Neuronal stem cell (in vitro differentiated cells): Measurements from ENCODE around the gene RFX1.

Experiments
- DNase-seq: peaks from one replicate; pipeline ENCODE4 v3.0.0-alpha.2; 2013; ENCODE audit warnings: low spot score
- H2AFZ ChIP-seq: one replicate; pipeline ENCODE4 v1.6.1; 2013; ENCODE audit warnings: mild to moderate bottlenecking, low read length, inconsistent platforms
- H2AK5ac ChIP-seq: 2 replicates; pipeline ENCODE4 v1.6.1; 2013; ENCODE audit warnings: low read depth, mild to moderate bottlenecking, inconsistent platforms, low read length, moderate library complexity, mixed read lengths
- H2BK120ac ChIP-seq: 2 replicates; pipeline ENCODE4 v1.6.1; 2013; ENCODE audit warnings: low read depth, mild to moderate bottlenecking, inconsistent platforms, low read length, moderate library complexity, mixed read lengths
- H2BK12ac ChIP-seq: one replicate; pipeline ENCODE4 v1.6.1; 2013; ENCODE audit warnings: low read length, inconsistent platforms
- H2BK15ac ChIP-seq: 2 replicates; pipeline ENCODE4 v1.6.1; 2013; ENCODE audit warnings: mild to moderate bottlenecking, low read length, inconsistent platforms, mixed read lengths
- H2BK5ac ChIP-seq: one replicate; pipeline ENCODE4 v1.6.1; 2013; ENCODE audit warnings: inconsistent platforms, mild to moderate bottlenecking, low read length, moderate library complexity
- H3K14ac ChIP-seq: one replicate; pipeline ENCODE4 v1.6.1; 2013; ENCODE audit warnings: low read length, inconsistent platforms
- H3K18ac ChIP-seq: 2 replicates; pipeline ENCODE4 v1.6.1; 2013; ENCODE audit warnings: low read length, inconsistent platforms
- H3K23ac ChIP-seq: 2 replicates; pipeline ENCODE4 v1.6.1; 2013; ENCODE audit warnings: low read depth, mild to moderate bottlenecking, mixed read lengths, low read length, inconsistent platforms; ENCODE audit not compliant: poor library complexity
- H3K27ac ChIP-seq: replicated peaks from 3 replicates; pipeline ENCODE4 v1.5.1; 2013; ENCODE audit warnings: low read length, inconsistent platforms
- H3K27me3 ChIP-seq, 3 experiments: 2 replicates each; pipeline ENCODE4 v1.6.1; 2013; ENCODE audit warnings: low read length in 3 of 3, mild to moderate bottlenecking in 2 of 3, inconsistent platforms in 1 of 3, low read depth in 1 of 3, mixed read lengths in 1 of 3, moderate library complexity in 1 of 3; ENCODE audit not compliant: control insufficient read depth in 3 of 3, insufficient read depth in 3 of 3
- H3K36me3 ChIP-seq, 2 donors: replicated peaks in 1 of 2; 2 replicates each; pipeline ENCODE4 v1.6.1; 2013; ENCODE audit warnings: low read length in 2 of 2; ENCODE audit not compliant: control insufficient read depth in 2 of 2, insufficient read depth in 2 of 2
- H3K4ac ChIP-seq: 2 replicates; pipeline ENCODE4 v1.6.1; 2013; ENCODE audit warnings: inconsistent platforms, mild to moderate bottlenecking, low read length, moderate library complexity
- H3K4me1 ChIP-seq, 2 donors: 1 replicate in 1 of 2; 2 replicates in 1 of 2; pipeline ENCODE4 v1.6.1; 2013; ENCODE audit warnings: low read length in 2 of 2, low read depth in 1 of 2; ENCODE audit not compliant: control insufficient read depth in 2 of 2, insufficient read depth in 1 of 2
- H3K4me2 ChIP-seq: one replicate; pipeline ENCODE4 v1.6.1; 2013; ENCODE audit warnings: mild to moderate bottlenecking, low read length, inconsistent platforms; ENCODE audit not compliant: insufficient read depth, poor library complexity, severe bottlenecking
- H3K4me3 ChIP-seq, 2 donors: 2 replicates each; pipeline ENCODE4 v1.5.1; 2013; ENCODE audit warnings: low read length in 2 of 2, mild to moderate bottlenecking in 2 of 2, inconsistent platforms in 1 of 2, moderate library complexity in 1 of 2
- H3K79me1 ChIP-seq: one replicate; pipeline ENCODE4 v1.6.1; 2013; ENCODE audit warnings: low read depth, mild to moderate bottlenecking, inconsistent platforms, low read length, moderate library complexity
- H3K9ac ChIP-seq: one replicate; pipeline ENCODE4 v1.6.1; 2013; ENCODE audit warnings: mild to moderate bottlenecking, low read depth, low read length, inconsistent platforms; ENCODE audit not compliant: poor library complexity
- H3K9me3 ChIP-seq, 2 donors: replicated peaks in 1 of 2; 2 replicates each; pipeline versions ENCODE3 to v1.6.1; 2013; ENCODE audit warnings: low read length in 2 of 2, mild to moderate bottlenecking in 2 of 2, inconsistent platforms in 1 of 2, low read depth in 1 of 2, mixed read lengths in 1 of 2, moderate library complexity in 1 of 2; ENCODE audit not compliant: control insufficient read depth in 2 of 2, insufficient read depth in 1 of 2
- H4K8ac ChIP-seq: one replicate; pipeline ENCODE4 v1.6.1; 2013; ENCODE audit warnings: low read depth, mild to moderate bottlenecking, inconsistent platforms, low read length, moderate library complexity
- H4K91ac ChIP-seq: one replicate; pipeline ENCODE4 v1.6.1; 2013; ENCODE audit warnings: low read length, low read depth, mild to moderate bottlenecking, inconsistent platforms; ENCODE audit not compliant: poor library complexity
- WGBS, 2 donors: extraction: QIAGEN DNeasy Blood & Tissue Kit; methylation state at CpG; one replicate each; pipeline ENCODE4 v1.1.7; 2013; ENCODE audit warnings: missing lambda C conversion rate in 2 of 2, mixed read lengths in 1 of 2; ENCODE audit not compliant: insufficient read length in 2 of 2, insufficient replicate concordance in 1 of 2; ENCODE audit errors: extremely low coverage in 2 of 2; 5-methylcytosine and 5-hydroxymethylcytosine counted together

RFX1 gene

DNA sequence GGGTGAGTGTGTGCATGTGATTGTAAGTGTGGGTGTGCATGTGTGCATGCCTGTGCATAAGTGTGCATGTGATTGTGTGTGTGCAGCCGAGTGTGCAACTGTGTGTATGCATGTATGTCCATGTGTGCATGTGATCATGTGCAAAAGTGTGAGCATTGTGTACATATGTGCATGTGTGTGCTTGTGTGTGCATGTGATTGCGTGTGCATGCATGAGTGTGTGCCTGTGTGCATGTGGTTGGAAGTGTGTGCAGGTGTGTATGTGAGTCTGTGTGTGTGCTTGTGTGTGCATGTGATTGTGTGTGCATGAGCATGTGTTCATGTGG, 71.4 kb downstream of the RFX1 start:
- H3K27ac ChIP-seq = no peak overlapping the region
- H2BK12ac ChIP-seq = no peak overlapping the region
- no peak for DNase-seq
- no peaks in the 10 kb centered on the region for H3K9me3 ChIP-seq
- H3K23ac ChIP-seq = peak overlapping the region; percentile 77
- no peaks in the 10 kb centered on the region for H3K79me1 ChIP-seq
- H3K4me3 ChIP-seq = peak overlapping the region in 1 of 2 donors; percentile 62
- no peak overlapping the region for H2AK5ac ChIP-seq
- no peak overlapping the region for H2BK120ac ChIP-seq
- no peak overlapping the region for H3K4me2 ChIP-seq
- no peak overlapping the region for H4K8ac ChIP-seq
- no CpG with 5 or more reads among the region's 2 CpGs for WGBS, 2 donors
- H4K91ac ChIP-seq = no peak overlapping the region
- H3K4me1 ChIP-seq = peaks cover 20 to 21% of the 10 kb centered on the region in 2 donors
- H3K4ac ChIP-seq = no peak overlapping the region
- no peak overlapping the region for H2BK15ac ChIP-seq
- H2BK5ac ChIP-seq = no peak overlapping the region
- H3K27me3 ChIP-seq = peaks cover 0 to 2% (median 0%) of the 10 kb centered on the region in 3 experiments
- H3K36me3 ChIP-seq = peaks cover 6 to 7% of the 10 kb centered on the region in 2 donors
- no peak overlapping the region for H2AFZ ChIP-seq
- peak overlapping the region; percentile 78 for H3K9ac ChIP-seq
- peak overlapping the region; percentile 1 for H3K14ac ChIP-seq
- peak overlapping the region; percentile 2 for H3K18ac ChIP-seq

DNA sequence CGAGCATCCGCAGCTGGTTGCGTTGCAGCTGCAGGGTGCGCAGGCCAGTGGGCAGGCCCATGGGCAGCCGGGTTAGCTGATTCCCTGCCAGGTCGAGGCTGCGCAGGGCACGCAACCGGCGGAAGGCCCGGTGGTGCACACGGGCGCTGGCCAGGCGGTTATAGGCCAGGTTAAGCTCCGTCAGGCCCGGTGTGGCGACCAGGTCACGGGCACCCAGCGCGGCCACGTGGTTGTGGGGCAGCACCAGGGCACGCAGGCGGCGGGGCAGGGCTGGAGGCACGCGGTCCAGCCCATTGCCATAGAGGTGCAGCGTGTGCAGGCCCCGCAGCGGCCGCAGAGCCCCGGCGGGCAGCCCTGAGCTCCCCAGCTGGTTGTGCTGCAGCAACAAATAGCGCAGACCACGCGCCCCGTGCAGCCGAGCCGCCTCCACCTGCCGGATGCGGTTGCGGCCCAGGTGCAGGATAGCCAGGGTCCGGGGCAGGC, 73.2 kb downstream of the RFX1 start:
- Histone ChIP-seq H3K4me2 (no peak overlapping the region), H3K23ac (peak overlapping the region; percentile 80), H2BK15ac (no peak overlapping the region), H3K79me1 (no peaks in the 10 kb centered on the region), H2AK5ac (peak overlapping the region; percentile 56), H3K27ac (no peak overlapping the region), H4K91ac (no peak overlapping the region), H4K8ac (no peak overlapping the region), H3K9me3 (no peaks in the 10 kb centered on the region), H2BK12ac (peak overlapping the region; percentile 41), H3K4me1 (peaks cover 19 to 20% of the 10 kb centered on the region in 2 donors), H3K36me3 (peaks cover 12 to 13% of the 10 kb centered on the region in 2 donors), H3K18ac (peak overlapping the region; percentile 83), H3K14ac (peak overlapping the region; percentile 56), H3K4ac (no peak overlapping the region), H2AFZ (no peak overlapping the region), H3K4me3 (no peak overlapping the region), H3K27me3 (peaks cover 0 to 2% (median 0%) of the 10 kb centered on the region in 3 experiments), H2BK120ac (no peak overlapping the region), H3K9ac (peak overlapping the region; percentile 77), H2BK5ac (peak overlapping the region; percentile 78)
- DNase-seq = no peak
- no CpG with 5 or more reads among the region's 42 CpGs for WGBS, 2 donors

DNA sequence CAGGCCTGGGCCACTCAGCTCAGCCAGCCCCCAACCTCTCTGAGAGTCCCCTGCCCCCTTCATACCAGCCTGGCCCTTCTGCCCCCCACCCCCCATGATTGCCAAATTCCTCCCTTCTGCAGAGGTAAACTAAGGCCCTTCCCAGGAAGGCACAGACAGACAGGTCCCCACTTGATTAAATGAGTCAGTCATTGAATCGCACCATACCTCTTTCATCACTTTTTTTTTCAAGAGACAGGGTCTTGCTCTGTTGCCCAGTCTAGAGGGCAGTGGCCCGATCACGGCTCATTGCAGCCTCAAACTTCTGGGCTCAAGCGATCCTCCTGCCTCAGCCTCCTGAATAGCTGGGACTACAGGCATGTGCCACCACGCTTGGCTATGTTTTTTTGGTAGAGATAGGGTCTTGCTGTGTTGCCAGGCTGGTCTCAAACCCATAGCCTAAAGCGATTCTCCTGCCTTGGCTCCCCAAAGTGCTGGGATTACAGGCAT, 73.9 kb downstream of the RFX1 start:
- Histone ChIP-seq H3K4ac (no peak overlapping the region), H3K4me2 (no peak overlapping the region), H3K79me1 (no peaks in the 10 kb centered on the region), H3K27me3 (peaks cover 0 to 2% (median 0%) of the 10 kb centered on the region in 3 experiments), H2BK12ac (no peak overlapping the region), H3K14ac (no peak overlapping the region), H2BK5ac (peak overlapping the region; percentile 78), H3K9me3 (no peaks in the 10 kb centered on the region), H4K8ac (no peak overlapping the region), H2AFZ (no peak overlapping the region), H3K18ac (no peak overlapping the region), H3K4me1 (peaks cover 12 to 16% of the 10 kb centered on the region in 2 donors), H4K91ac (no peak overlapping the region), H3K36me3 (peaks cover 15 to 17% of the 10 kb centered on the region in 2 donors), H3K4me3 (no peak overlapping the region), H3K27ac (no peak overlapping the region), H2AK5ac (no peak overlapping the region), H3K23ac (no peak overlapping the region), H2BK120ac (no peak overlapping the region), H3K9ac (no peak overlapping the region), H2BK15ac (no peak overlapping the region)
- no peak for DNase-seq
- WGBS, 2 donors = no CpG with 5 or more reads among the region's 6 CpGs

- H2AK5ac ChIP-seq = no peak overlapping the region
- no peak overlapping the region for H2BK5ac ChIP-seq
- H3K4ac ChIP-seq = no peak overlapping the region
- peaks cover 0 to 2% (median 0%) of the 10 kb centered on the region in 3 experiments for H3K27me3 ChIP-seq
- no peak overlapping the region for H3K27ac ChIP-seq
- H2BK120ac ChIP-seq = no peak overlapping the region
- H4K8ac ChIP-seq = no peak overlapping the region
- no peak overlapping the region for H2AFZ ChIP-seq
- peaks cover 22 to 23% of the 10 kb centered on the region in 2 donors for H3K36me3 ChIP-seq
- no peak overlapping the region for H2BK15ac ChIP-seq
- no peaks in the 10 kb centered on the region for H3K79me1 ChIP-seq
- H3K9me3 ChIP-seq = no peaks in the 10 kb centered on the region
- H4K91ac ChIP-seq = no peak overlapping the region
- H3K4me3 ChIP-seq = no peak overlapping the region
- H3K4me2 ChIP-seq = no peak overlapping the region
- no CpG with 5 or more reads among the region's 30 CpGs for WGBS, 2 donors
- peaks cover 11 to 16% of the 10 kb centered on the region in 2 donors for H3K4me1 ChIP-seq
- H3K18ac ChIP-seq = no peak overlapping the region
- no peak overlapping the region for H2BK12ac ChIP-seq
- peak overlapping the region; percentile 12 for H3K9ac ChIP-seq
- DNase-seq = no peak
- H3K23ac ChIP-seq = no peak overlapping the region
- H3K14ac ChIP-seq = no peak overlapping the region
Measured at GRCh38 chr19:13931391-13932148, 74.5 kb downstream of the RFX1 start.
